Hepatic stellate cell (primary cell): ENCODE data around the gene SORCS2.

Experiments used
- DNase-seq: peaks from one replicate; pipeline ENCODE4 v3.0.0; 2011; ENCODE audit warnings: low spot score

Gene SORCS2

GRCh38 chr4:7475207-7475606 lies 282.9 kb downstream of the SORCS2 start:
- no peak for DNase-seq

- no peak for DNase-seq
These were observed 284.5 kb downstream of the SORCS2 start for GRCh38 chr4:7476820-7477219.

GRCh38 chr4:7477695-7478094 lies 285.4 kb downstream of the SORCS2 start:
- no peak for DNase-seq

- no peak for DNase-seq
These were observed 286.3 kb downstream of the SORCS2 start for GRCh38 chr4:7478665-7479064.

- DNase-seq: no peak
These were observed 288.1 kb downstream of the SORCS2 start for GRCh38 chr4:7480423-7480822.

- DNase-seq: no peak
These were observed 288.9 kb downstream of the SORCS2 start for GRCh38 chr4:7481227-7481626.

GRCh38 chr4:7485096-7485495 lies 292.8 kb downstream of the SORCS2 start:
- DNase-seq: no peak

- no peak for DNase-seq
These were observed 293.8 kb downstream of the SORCS2 start for GRCh38 chr4:7486101-7486500.

GRCh38 chr4:7487502-7487901 lies 295.2 kb downstream of the SORCS2 start:
- no peak for DNase-seq

- no peak for DNase-seq
These were observed 295.8 kb downstream of the SORCS2 start for GRCh38 chr4:7487998-7488671.

- no peak for DNase-seq
These were observed 299.6 kb downstream of the SORCS2 start for GRCh38 chr4:7491915-7492314.

GRCh38 chr4:7498446-7499200 lies 306.3 kb downstream of the SORCS2 start:
- no peak for DNase-seq

- DNase-seq: no peak
These were observed 307.3 kb downstream of the SORCS2 start for GRCh38 chr4:7499661-7500060.

GRCh38 chr4:7500404-7500803 lies 308.1 kb downstream of the SORCS2 start:
- DNase-seq: no peak

GRCh38 chr4:7501314-7501713 lies 309.0 kb downstream of the SORCS2 start:
- no peak for DNase-seq

GRCh38 chr4:7501873-7502272 lies 309.5 kb downstream of the SORCS2 start:
- DNase-seq: no peak

- no peak for DNase-seq
These were observed 311.4 kb downstream of the SORCS2 start for GRCh38 chr4:7503559-7504249.

GRCh38 chr4:7505116-7505900 lies 313.0 kb downstream of the SORCS2 start:
- DNase-seq: no peak

GRCh38 chr4:7506119-7506518 lies 313.8 kb downstream of the SORCS2 start:
- no peak for DNase-seq

GRCh38 chr4:7506572-7506971 lies 314.2 kb downstream of the SORCS2 start:
- no peak for DNase-seq

GRCh38 chr4:7507381-7507780 lies 315.0 kb downstream of the SORCS2 start:
- no peak for DNase-seq

GRCh38 chr4:7510066-7510465 lies 317.7 kb downstream of the SORCS2 start:
- DNase-seq: no peak
